ENCODE data around the gene VPS51.

DNA sequence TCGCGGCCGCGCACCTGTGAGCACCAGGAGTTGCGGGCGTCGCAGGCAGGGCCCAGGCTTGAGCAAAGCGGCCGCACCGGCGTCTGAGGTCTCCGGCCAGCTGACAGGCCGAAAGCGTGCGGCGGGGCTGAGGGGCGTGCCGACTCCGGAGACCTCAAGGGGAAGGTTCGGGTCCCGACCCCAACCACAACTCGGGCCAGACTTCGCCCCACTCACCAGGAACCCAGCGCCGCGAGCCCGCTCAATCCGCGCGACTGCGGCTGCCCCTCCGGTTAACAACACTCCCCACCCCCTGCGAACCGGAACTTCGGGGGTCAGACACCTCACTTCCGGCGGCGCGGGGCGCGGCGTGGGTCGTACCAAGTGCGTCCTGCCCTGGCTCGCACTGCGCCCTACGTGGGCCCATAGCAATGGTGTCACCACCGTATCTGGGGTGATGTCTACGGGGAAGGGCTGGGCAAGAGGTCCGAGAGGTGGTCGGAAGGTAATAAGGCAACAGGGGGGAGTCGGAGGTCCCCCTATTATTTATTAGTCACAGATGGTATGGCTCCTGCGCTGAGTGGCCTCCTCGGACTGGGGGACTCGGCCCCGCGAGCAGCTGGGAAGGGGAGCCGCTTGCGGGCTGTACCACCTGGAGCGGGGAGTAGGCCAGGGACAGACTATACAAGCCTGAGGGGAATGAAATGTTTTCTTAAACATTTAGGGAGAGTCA is 38.4 kb downstream of the VPS51 start, which contains the start of gene SYVN1:
- TF ChIP-seq, protein P1, sequence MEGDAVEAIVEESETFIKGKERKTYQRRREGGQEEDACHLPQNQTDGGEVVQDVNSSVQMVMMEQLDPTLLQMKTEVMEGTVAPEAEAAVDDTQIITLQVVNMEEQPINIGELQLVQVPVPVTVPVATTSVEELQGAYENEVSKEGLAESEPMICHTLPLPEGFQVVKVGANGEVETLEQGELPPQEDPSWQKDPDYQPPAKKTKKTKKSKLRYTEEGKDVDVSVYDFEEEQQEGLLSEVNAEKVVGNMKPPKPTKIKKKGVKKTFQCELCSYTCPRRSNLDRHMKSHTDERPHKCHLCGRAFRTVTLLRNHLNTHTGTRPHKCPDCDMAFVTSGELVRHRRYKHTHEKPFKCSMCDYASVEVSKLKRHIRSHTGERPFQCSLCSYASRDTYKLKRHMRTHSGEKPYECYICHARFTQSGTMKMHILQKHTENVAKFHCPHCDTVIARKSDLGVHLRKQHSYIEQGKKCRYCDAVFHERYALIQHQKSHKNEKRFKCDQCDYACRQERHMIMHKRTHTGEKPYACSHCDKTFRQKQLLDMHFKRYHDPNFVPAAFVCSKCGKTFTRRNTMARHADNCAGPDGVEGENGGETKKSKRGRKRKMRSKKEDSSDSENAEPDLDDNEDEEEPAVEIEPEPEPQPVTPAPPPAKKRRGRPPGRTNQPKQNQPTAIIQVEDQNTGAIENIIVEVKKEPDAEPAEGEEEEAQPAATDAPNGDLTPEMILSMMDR (IDR thresholded peaks at IDR 0.05): peak in 1 of 6 experiments; percentile 22
- peak; percentile 97 to 98 for TF ChIP-seq POLR2A (IDR thresholded peaks at IDR 0.05)
